ENCODE measurements around the gene BUB1B.

- no peak for TF ChIP-seq CTCF (IDR thresholded peaks at IDR 0.05; ENCODE audit: insufficient read depth, low read length)
- no peak for TF ChIP-seq REST (IDR thresholded peaks at IDR 0.05; ENCODE audit: insufficient replicate concordance, low read depth)
- no peak for TF ChIP-seq POLR2AphosphoS5 (IDR thresholded peaks at IDR 0.05; ENCODE audit: low read depth)
- TF ChIP-seq SPI1 (IDR thresholded peaks at IDR 0.05; ENCODE audit: borderline replicate concordance, low read depth) = no peak
These were observed 84.2 kb downstream of the BUB1B start for GRCh38 chr15:40244961-40245523.
